CD14-positive monocyte (primary cell): ENCODE data around the gene NUBPL. TPM values are rescaled to one million over a fixed set of nuclear protein-coding genes. Genes with fewer than 3 reads are reported as not detected.
"Not testable (repeated sequence)": the region's sequence is repeated elsewhere in the genome, so short reads cannot be mapped to it uniquely, and the experiment has no call there.

Experiments
- DNase-seq, 3 donors: peaks; one replicate each; pipeline ENCODE4 v3.0.0-alpha.2; 2011 to 2022
- H2AFZ ChIP-seq: 2 replicates; pipeline ENCODE4 v1.6.0; 2012; ENCODE audit warnings: mild to moderate bottlenecking, low read depth, low read length, inconsistent platforms; ENCODE audit not compliant: insufficient read depth, poor library complexity, severe bottlenecking
- H3K27ac ChIP-seq, 2 donors: 1 replicate in 1 of 2; 2 replicates in 1 of 2; pipeline ENCODE4 v1.5.1; 2012 to 2013; ENCODE audit warnings: low read length in 2 of 2, control low read depth in 1 of 2, inconsistent platforms in 1 of 2, low read depth in 1 of 2, mild to moderate bottlenecking in 1 of 2
- H3K27me3 ChIP-seq, 2 donors: one replicate each; pipeline versions ENCODE4 v1.6.0 to v1.6.1; 2011 to 2013; ENCODE audit warnings: low read length in 2 of 2; ENCODE audit not compliant: control insufficient read depth in 2 of 2, insufficient read depth in 2 of 2
- H3K36me3 ChIP-seq, 2 donors: replicated peaks in 1 of 2; 1 replicate in 1 of 2; 2 replicates in 1 of 2; pipeline versions ENCODE4 v1.5.1 to v1.6.1; 2012 to 2013; ENCODE audit warnings: low read length in 2 of 2, control low read depth in 1 of 2, inconsistent platforms in 1 of 2, mild to moderate bottlenecking in 1 of 2; ENCODE audit not compliant: insufficient read depth in 2 of 2, control insufficient read depth in 1 of 2
- H3K4me1 ChIP-seq, 2 donors: 1 replicate in 1 of 2; 2 replicates in 1 of 2; pipeline versions ENCODE4 v1.5.1 to v1.6.1; 2012 to 2013; ENCODE audit warnings: low read length in 2 of 2, control low read depth in 1 of 2, inconsistent platforms in 1 of 2, mild to moderate bottlenecking in 1 of 2, moderate library complexity in 1 of 2; ENCODE audit not compliant: insufficient read depth in 2 of 2, control insufficient read depth in 1 of 2
- H3K4me2 ChIP-seq: replicated peaks from 2 replicates; pipeline ENCODE3; 2012; ENCODE audit warnings: low read length, moderate library complexity, mild to moderate bottlenecking; ENCODE audit not compliant: poor library complexity, severe bottlenecking; ENCODE audit errors: extremely low read depth
- H3K4me3 ChIP-seq, 3 experiments: fragments of 200-600 bp in 1 of 3; sonication (generic) in 1 of 3; replicated peaks in 1 of 3; 1 replicate in 2 of 3; 2 replicates in 1 of 3; pipeline ENCODE4 v1.5.1; 2011 to 2013; ENCODE audit warnings: low read length in 3 of 3, mild to moderate bottlenecking in 3 of 3, control low read depth in 2 of 3, low read depth in 2 of 3, inconsistent platforms in 1 of 3, moderate library complexity in 1 of 3
- H3K79me2 ChIP-seq: 2 replicates; pipeline ENCODE4 v1.6.0; 2012; ENCODE audit warnings: mild to moderate bottlenecking, control low read depth, inconsistent platforms, low read length, moderate library complexity; ENCODE audit not compliant: insufficient read depth
- H3K9ac ChIP-seq: 2 replicates; pipeline ENCODE4 v1.6.0; 2017; ENCODE audit warnings: low read length, mild to moderate bottlenecking; ENCODE audit not compliant: insufficient read depth, poor library complexity, severe bottlenecking
- H3K9me3 ChIP-seq, 2 donors: replicated peaks in 1 of 2; 1 replicate in 1 of 2; 2 replicates in 1 of 2; pipeline versions ENCODE4 v1.5.1 to v1.6.1; 2012 to 2013; ENCODE audit warnings: low read length in 2 of 2, control low read depth in 1 of 2; ENCODE audit not compliant: control insufficient read depth in 1 of 2, insufficient read depth in 1 of 2
- H4K20me1 ChIP-seq: 2 replicates; pipeline ENCODE4 v1.6.0; 2012; ENCODE audit warnings: mild to moderate bottlenecking, low read length, control low read depth, moderate library complexity; ENCODE audit not compliant: insufficient read depth
- H3K27ac Mint-ChIP-seq, 7 donors: one replicate each; pipeline ENCODE4 v1.8.0; 2020; ENCODE audit warnings: mild to moderate bottlenecking in 7 of 7, mixed read lengths in 7 of 7, moderate library complexity in 6 of 7, inconsistent platforms in 2 of 7
- H3K27me3 Mint-ChIP-seq, 3 donors: one replicate each; pipeline ENCODE4 v1.8.0; 2021 to 2022; ENCODE audit warnings: low read depth in 3 of 3, mild to moderate bottlenecking in 3 of 3, mixed read lengths in 3 of 3, moderate library complexity in 3 of 3, inconsistent platforms in 1 of 3
- H3K36me3 Mint-ChIP-seq, 2 donors: one replicate each; pipeline ENCODE4 v1.8.0; 2020; ENCODE audit warnings: mixed read lengths in 2 of 2, inconsistent platforms in 1 of 2, mild to moderate bottlenecking in 1 of 2
- H3K4me1 Mint-ChIP-seq: one replicate; pipeline ENCODE4 v1.8.0; 2020; ENCODE audit warnings: mild to moderate bottlenecking, mixed read lengths
- H3K4me3 Mint-ChIP-seq, 2 donors: one replicate each; pipeline ENCODE4 v1.8.0; 2020; ENCODE audit warnings: mild to moderate bottlenecking in 2 of 2, mixed read lengths in 2 of 2, moderate library complexity in 1 of 2
- H3K9me3 Mint-ChIP-seq, 7 donors: one replicate each; pipeline ENCODE4 v1.8.0; 2020 to 2022; ENCODE audit warnings: mixed read lengths in 7 of 7, mild to moderate bottlenecking in 6 of 7, moderate library complexity in 6 of 7, inconsistent platforms in 2 of 7
- WGBS: methylation state at CpG from one replicate; pipeline ENCODE4 v1.1.5; 2013; ENCODE audit warnings: missing lambda C conversion rate; ENCODE audit not compliant: insufficient coverage; 5-methylcytosine and 5-hydroxymethylcytosine counted together
- intact Hi-C, 2 donors: fragments of 100-400 bp; cut with micrococcal nuclease; formaldehyde crosslinking; loops; one replicate each; pipeline versions ENCODE4 v1.15.0 to v1.15.1; 2023
- polyA plus RNA-seq, 3 donors: library from polyadenylated mRNA; depleted of rRNA in 1 of 3; unstranded in 2 of 3; stranded (reverse) in 1 of 3; fragments of 300-500 nt in 2 of 3; fragments of >200 nt in 1 of 3; fragmentation: Illumina TruSeq in 2 of 3; gene quantifications; 1 replicate in 2 of 3; 2 replicates in 1 of 3; pipeline ENCODE4 v1.2.3, GENCODE V29; 2012 to 2021
- TF ChIP-seq, protein P1 (sequence below): fragments of 200-600 bp; IDR thresholded peaks from one replicate; pipeline ENCODE4 v1.8.0; 2022; ENCODE audit warnings: antibody characterized with exemption, mild to moderate bottlenecking

The NUBPL gene
- polyA plus RNA-seq, 3 donors: 0.75 to 2.4 (median 2.3) TPM

DNA sequence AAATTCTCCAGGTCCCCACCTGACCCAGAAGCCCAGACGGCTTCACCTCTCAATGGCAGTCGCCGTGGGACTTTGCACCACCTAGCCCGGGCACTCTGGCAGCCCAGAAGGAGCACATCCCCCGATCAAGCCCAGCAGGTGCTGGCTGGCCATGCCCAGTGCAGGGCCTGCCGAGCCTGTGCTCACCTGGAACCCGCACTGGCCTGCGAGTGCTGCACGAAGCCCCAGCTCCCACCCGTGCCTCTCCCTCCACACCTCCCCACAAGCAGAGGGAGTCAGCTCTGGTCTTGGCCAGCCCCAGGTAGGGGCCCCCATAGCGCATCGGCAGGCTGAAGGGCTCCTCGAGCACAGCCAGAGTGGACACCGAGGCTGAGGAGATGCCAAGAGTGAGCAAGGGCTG lies 144.5 kb downstream of the NUBPL start:
- TF ChIP-seq, protein P1, sequence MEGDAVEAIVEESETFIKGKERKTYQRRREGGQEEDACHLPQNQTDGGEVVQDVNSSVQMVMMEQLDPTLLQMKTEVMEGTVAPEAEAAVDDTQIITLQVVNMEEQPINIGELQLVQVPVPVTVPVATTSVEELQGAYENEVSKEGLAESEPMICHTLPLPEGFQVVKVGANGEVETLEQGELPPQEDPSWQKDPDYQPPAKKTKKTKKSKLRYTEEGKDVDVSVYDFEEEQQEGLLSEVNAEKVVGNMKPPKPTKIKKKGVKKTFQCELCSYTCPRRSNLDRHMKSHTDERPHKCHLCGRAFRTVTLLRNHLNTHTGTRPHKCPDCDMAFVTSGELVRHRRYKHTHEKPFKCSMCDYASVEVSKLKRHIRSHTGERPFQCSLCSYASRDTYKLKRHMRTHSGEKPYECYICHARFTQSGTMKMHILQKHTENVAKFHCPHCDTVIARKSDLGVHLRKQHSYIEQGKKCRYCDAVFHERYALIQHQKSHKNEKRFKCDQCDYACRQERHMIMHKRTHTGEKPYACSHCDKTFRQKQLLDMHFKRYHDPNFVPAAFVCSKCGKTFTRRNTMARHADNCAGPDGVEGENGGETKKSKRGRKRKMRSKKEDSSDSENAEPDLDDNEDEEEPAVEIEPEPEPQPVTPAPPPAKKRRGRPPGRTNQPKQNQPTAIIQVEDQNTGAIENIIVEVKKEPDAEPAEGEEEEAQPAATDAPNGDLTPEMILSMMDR: no peak
- Histone ChIP-seq H2AFZ (no peak overlapping the region), H3K27me3 (no peaks in the 10 kb centered on the region), H3K79me2 (no peaks in the 10 kb centered on the region), H3K36me3 (no peaks in the 10 kb centered on the region), H3K9ac (no peak overlapping the region), H3K9me3 (peaks cover 17 to 52% of the 10 kb centered on the region in 2 donors), H3K27ac (no peak overlapping the region), H4K20me1 (no peaks in the 10 kb centered on the region), H3K4me3 (no peak overlapping the region), H3K4me2 (no peak overlapping the region), H3K4me1 (no peaks in the 10 kb centered on the region)
- H3K27me3 Mint-ChIP-seq: no peaks in the 10 kb centered on the region
- DNase-seq: no peak
- H3K4me3 Mint-ChIP-seq: no peak overlapping the region
- no peaks in the 10 kb centered on the region for H3K4me1 Mint-ChIP-seq
- H3K9me3 Mint-ChIP-seq: peaks cover 46 to 69% (median 58%) of the 10 kb centered on the region in 7 donors
- no peak overlapping the region for H3K27ac Mint-ChIP-seq
- intact Hi-C loops: no loop called here
- H3K36me3 Mint-ChIP-seq: peaks cover 7 to 23% of the 10 kb centered on the region in 2 donors
- 98% methylated on average over 11 of the region's 14 CpGs for WGBS

DNA sequence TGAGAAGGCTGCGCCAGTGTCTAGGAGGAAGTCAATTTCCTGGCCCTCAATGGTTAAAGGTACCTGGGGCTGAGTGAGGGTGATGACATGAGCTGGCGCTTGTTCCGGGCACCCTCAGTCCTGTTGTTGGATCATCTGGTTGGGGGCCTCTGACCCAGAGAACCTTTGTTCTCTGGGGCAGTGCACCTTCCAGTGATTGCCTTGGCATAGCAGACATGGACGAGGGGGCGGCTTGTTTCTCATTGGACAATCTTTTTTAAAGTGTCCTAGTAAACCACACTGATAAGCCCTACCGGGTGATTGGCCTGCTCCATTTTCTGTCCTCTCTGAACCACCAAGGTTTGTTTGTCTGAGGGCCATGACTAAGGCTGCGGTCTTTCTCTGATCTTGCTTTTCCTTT lies 147.5 kb downstream of the NUBPL start:
- H4K20me1 ChIP-seq, H3K4me2 ChIP-seq, H3K4me1 Mint-ChIP-seq, H3K27me3 ChIP-seq, H3K27me3 Mint-ChIP-seq, H3K27ac Mint-ChIP-seq, intact Hi-C loops, H3K4me3 Mint-ChIP-seq, H3K27ac ChIP-seq, H3K9ac ChIP-seq, H3K36me3 ChIP-seq, H3K79me2 ChIP-seq, H3K4me1 ChIP-seq, DNase-seq, H3K4me3 ChIP-seq, H2AFZ ChIP-seq: not testable (repeated sequence)
- Mint-ChIP-seq H3K9me3 (peaks cover 44 to 62% (median 55%) of the 10 kb centered on the region in 7 donors), H3K36me3 (peaks cover 13 to 26% of the 10 kb centered on the region in 2 donors)
- 92% methylated on average over 5 of the region's 7 CpGs for WGBS
- peaks cover 16 to 48% of the 10 kb centered on the region in 2 donors for H3K9me3 ChIP-seq
